Ammon's horn (tissue), 1 donor: Measurements from ENCODE around the gene ASS1.
A peak's percentile ranks its signal among the peaks of the same experiment; 100 is the strongest.

Experiments used
- DNase-seq: peaks from one replicate; pipeline ENCODE4 v3.0.0-alpha.2; 2016; ENCODE audit warnings: low spot score

Gene ASS1

DNA sequence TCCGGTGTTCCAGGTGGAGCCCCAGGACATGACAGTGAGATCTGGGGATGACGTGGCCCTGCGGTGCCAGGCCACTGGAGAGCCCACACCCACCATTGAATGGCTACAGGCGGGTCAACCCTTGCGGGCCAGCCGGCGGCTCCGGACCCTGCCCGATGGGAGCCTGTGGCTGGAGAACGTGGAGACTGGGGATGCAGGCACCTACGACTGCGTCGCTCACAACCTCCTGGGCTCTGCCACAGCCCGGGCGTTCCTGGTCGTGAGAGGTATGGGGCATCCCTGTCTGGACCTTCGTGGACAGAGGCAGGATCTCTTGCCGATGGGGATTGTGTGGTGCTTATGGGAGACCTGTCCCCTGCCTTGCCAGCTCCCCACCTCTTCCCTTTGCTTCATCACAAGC is 26.0 kb upstream of the ASS1 start:
- DNase-seq = no peak

DNA sequence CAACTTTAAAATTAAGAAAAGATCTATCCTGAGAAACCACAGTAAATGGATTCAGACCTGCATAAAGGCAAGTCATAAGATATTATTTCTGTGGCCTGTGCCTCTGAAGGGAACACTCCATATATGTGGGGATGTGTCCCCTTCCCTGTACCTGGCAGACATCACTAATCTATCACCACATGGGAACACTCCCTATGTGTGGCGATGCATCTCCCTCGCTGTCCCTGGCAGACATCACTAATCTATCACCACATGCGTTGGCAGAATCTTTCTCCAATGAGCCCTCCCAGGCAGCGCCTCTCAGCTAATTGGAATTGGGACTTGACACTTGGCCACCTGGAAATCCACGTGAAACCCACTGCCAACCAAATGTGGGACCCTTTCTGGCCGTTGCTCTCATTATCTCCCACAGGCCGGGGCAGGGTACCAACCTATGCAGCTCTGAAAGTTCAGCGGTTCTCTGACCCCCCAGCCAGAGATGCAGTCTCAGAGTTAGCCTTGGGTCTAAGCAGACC is 25.2 kb upstream of the ASS1 start:
- no peak for DNase-seq

DNA sequence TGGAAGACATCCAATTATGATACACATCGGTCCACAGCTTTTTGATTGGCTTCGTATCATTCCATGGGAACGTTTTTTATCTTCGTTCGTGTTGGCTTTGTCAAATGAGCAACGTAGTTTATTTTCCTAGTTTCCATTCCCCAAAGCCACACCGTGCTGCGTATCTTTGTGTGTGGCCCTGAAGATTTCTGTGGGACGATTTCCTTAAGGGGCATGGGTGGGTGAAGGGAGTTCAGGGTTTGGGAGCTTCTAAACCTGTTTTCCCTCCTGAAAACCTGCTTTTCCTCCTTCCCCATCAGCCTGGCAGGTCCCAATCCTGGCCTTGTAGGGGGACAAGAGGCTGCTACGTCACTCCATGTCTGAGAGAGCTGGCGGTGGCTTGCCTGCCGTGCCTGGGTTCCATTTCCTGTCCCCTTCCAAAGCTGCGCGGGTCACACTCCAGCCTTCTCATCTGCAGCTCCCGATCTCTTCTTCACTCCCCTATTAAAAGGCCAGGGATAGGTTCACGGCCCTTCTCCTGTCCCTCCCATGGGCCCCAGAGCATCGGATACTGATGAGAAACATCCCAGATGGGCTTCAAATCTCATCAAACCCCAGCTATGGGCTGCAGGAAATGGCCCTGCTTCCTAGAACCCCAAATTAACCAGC is 23.5 kb upstream of the ASS1 start:
- DNase-seq = no peak

DNA sequence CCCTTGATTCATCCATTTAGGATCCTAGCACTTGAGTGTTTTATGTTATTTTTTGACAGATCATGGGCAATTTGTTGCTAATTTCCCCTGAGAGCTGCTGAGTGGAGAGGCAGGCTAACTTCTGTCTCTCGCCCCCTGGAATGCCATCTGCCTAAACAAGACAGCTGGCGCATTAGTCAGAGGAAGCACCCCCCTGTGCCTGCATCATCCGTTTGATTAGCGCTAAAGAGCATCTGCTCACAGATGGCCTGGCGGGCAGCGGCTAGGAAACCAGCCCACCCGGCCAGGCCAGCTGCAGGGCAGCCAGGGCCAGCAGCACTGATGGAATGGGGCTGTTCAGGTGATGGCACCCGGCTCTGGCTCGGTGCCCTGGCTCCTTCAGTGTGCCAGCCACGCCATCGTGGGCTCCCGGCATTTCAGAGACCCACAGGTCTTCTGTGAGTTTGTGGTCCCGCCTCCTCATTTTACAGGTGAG is 22.9 kb upstream of the ASS1 start:
- peak; percentile 67 for DNase-seq

DNA sequence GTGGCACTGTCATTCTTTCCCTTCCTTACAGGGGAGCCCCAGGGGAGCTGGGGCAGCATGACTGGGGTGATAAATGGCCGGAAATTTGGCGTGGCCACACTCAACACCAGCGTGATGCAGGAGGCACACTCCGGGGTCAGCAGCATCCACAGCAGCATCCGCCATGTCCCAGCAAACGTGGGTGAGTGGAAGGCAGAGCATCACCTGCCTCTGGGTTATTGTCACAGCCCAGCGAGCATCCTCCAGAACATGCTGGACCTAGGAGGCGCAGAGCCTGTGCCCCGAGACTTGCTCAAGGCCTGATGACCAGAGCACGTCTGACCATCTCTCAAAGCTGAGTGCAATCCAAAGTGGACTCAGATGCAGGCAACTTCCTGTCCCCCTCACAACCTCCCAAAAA is 22.2 kb upstream of the ASS1 start:
- DNase-seq = no peak

DNA sequence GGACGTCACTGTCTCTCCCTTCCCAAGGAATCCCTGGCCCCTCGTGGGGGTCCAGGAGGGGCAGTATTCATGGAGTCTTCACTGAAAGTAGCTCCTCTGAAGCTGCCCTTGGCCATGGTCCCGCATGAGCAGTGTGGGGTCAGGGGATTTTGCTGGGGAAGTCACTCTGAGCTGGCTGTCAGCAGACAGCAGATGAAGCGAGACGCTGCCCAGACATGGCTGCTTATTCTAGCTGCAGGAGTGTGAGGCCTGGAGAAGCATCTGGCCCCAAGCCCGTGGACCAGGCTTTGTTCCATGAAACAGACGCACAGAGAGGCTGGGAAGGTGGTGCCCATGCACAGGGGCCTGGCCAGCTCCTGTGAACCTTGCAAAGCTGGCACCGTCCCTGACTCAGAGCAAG is 21.5 kb upstream of the ASS1 start:
- no peak for DNase-seq

DNA sequence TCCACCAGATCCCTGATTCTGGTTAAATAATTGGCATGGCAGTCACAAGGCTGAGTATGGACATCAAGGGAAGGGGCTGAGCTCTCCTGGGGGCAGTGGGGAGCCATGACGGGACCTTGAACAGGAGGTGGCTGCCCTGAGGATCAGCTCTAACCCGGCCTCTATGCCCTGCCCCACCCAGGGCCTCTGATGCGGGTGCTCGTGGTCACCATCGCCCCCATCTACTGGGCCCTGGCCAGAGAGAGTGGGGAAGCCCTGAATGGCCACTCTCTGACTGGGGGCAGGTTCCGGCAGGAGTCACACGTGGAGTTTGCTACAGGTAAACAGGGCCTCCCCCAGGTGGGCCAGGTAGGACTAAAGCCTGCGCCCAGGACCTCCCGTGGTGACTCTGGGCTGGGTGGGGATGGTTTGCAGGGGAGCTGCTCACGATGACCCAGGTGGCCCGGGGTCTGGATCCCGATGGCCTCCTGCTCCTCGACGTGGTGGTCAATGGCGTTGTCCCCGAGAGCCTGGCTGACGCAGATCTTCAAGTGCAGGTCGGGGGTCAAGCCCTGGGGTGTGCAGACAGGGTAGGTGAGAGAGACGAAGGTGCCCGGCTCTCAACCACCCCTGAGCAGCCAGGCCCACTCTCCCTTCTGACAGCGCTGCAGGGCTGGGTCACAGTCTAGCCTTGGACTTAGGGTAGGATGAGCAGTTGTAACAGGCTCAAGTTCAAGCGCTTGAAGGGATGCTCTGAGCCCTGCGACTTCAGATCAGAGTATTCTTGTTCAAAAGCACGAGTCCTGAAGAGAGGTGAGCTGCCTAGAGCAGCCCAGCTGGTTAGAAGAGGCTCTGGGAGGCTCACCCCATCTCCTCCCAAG is 19.9 kb upstream of the ASS1 start:
- DNase-seq = no peak

DNA sequence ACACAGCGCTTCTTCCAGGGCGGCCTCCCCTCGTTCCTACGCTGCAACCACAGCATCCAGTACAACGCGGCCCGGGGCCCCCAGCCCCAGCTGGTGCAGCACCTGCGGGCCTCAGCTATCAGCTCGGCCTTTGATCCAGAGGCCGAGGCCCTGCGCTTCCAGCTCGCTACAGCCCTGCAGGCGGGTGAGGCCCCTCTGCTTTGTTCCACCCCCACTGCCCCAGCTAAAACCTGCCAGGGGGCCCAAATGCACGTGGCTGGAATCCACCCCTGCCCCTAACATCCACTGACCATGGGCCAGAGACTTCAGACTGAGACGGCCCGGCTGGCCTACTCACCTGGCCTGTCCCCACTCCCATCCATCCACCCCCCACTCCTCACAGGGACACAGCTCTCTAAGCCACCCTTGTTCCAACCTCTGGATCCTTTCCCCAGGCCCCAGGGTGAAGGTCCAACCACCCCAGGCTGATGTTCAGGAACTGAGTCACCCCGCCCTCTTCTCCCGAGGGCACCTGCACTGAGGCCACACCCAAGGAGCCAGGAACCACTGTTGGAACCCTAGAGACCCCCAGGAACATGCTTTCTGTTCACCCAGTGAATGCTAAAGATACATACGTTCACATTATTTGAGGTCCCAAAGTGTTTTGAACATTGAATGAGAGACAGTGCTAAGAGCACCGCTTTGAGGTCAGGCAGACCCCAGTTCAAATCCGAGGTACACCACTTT is 18.9 kb upstream of the ASS1 start:
- DNase-seq = no peak

DNA sequence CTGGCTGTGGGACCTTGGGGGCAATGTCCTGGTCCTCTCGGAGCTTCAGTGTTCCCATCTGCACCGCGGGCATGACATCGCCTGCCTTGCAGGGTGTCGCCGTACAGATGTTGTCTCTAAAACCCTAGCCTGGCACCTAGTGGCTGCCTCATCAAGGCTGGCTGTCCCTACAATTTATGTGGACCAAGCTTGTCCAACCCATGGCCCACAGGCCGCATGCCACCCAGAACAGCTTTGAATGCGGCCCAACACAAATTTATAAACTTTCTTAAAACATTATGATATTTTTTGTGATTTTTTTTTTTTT is 18.3 kb upstream of the ASS1 start:
- no peak for DNase-seq

DNA sequence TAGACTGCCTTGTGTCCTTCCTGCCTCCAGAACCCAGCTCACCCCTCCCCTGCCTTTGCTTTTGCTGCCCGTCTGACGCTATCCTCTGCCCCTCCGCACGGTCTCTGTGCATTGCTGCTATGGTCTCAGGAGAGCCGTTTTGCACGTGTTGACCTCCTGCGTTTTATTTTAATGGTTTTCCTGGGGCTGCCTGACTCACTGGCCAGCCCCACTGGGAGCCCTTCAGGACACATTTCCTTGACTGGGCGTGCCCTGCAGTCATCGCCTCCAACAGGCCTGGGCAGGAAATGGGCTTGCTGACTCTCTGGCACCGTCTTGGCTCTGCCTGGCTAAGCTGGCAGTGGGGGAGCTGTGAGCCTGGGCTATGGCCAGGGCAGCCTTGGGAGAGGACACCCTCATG is 17.9 kb upstream of the ASS1 start:
- DNase-seq = no peak

DNA sequence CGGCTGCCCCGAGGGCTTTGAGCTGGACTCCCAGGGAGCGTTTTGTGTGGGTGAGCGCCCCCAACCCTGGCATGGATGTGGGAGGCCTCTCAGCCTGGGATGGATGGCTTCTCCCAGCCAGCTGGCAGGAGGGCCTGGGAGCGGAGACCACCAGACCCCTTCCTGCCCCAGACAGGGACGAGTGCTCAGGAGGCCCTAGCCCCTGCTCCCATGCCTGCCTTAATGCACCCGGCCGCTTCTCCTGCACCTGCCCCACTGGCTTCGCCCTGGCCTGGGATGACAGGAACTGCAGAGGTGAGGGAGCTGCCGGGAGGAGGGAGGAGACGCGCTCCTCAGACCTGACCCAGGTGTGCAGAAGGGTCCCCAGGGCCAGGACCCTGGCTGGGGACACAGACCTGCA is 17.4 kb upstream of the ASS1 start:
- DNase-seq = no peak

DNA sequence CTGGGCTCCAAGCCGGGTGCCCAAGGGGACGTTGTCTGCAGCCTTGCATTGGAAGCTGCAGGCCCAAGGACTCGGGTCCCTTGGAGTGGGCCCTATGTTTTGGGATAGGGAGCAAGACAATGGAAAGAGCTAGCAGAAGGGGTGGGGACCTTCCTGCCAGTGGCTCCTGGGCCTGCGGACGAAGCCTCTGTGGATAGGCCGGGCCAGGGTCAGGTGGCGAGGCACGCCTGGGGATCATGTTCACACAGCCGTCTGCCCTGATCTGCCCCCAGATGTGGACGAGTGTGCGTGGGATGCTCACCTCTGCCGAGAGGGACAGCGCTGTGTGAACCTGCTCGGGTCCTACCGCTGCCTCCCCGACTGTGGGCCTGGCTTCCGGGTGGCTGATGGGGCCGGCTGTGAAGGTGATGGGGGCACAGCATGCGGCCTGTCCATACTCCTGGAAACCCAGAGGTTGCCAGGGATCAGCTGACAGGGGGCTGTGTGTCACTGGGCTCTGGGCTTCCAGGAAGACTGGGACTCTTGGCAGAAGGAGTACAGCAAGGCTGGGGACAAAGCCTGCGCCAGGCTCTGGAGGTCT is 16.6 kb upstream of the ASS1 start:
- DNase-seq = no peak

DNA sequence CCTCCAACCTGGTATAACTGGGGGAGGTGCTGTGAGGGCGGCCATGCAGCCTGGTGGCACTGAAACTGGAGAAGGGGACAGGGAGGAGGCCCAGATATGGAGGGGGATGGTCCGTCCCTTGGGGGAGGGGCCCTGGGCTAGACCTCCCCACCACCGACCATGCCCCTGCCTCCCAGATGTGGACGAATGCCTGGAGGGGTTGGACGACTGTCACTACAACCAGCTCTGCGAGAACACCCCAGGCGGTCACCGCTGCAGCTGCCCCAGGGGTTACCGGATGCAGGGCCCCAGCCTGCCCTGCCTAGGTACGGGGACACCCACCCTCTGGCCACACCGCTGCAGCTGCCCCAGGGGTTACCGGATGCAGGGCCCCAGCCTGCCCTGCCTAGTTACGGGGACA is 15.4 kb upstream of the ASS1 start:
- no peak for DNase-seq

DNA sequence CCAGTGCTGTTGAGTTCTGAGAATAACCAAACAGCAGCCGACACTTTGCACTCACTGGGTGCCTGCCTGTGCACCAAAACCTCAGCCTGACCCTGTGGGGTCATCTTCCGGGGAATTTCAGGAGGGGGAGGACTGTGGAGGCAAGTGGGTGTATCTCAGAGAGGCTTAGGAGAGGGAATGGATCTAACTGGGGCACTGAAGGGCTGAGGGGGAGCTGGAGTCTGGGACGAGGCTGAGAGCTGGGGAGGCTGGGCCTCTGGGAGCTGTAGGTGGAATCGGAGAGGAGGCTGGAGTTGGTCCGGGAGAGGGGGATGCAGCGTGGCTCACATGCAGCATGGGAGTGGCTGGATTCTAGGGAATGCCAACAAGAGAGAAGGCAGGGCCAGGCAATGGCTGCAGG is 14.9 kb upstream of the ASS1 start:
- no peak for DNase-seq

DNA sequence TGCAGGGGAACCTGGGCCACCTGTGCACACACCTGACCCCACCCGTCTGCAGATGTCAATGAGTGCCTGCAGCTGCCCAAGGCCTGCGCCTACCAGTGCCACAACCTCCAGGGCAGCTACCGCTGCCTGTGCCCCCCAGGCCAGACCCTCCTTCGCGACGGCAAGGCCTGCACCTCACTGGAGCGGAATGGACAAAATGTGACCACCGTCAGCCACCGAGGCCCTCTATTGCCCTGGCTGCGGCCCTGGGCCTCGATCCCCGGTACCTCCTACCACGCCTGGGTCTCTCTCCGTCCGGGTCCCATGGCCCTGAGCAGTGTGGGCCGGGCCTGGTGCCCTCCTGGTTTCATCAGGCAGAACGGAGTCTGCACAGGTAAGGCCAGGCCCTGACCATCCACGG is 14.5 kb upstream of the ASS1 start:
- no peak for DNase-seq

DNA sequence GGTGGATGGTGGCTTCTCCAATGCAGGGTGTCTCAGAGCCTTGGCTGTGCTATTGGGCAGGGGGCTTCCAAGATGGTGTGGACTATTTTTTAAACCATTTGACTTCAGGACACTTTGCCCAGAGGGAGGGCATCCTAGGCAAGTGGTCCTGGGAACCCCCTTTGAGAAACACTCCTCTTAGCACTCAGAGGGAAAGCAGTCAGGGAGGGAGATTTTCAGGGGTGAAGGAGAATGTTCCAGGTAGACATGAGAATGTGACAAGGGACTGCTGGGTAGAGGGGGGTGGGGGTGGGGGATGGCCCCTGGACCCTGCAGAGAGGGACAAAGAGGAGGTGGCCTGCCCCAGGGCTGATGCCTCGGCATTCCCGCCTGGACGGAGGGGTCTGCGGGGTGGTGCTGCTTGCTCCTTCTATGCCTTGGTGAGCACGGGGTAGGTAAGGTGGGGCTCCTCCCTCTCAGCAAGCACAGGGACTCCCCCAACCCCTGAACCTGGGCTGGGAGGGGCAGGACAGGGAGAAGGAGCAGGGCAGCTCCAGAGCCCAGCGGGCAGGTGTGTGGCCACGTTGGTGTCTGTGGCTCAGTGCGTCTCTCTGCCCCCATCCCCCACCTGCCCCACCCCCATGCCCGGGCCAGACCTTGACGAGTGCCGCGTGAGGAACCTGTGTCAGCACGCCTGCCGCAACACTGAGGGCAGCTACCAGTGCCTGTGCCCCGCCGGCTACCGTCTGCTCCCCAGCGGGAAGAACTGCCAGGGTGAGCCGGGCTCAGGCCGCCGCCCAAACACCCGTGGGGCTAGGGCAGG is 13.8 kb upstream of the ASS1 start:
- DNase-seq = no peak

DNA sequence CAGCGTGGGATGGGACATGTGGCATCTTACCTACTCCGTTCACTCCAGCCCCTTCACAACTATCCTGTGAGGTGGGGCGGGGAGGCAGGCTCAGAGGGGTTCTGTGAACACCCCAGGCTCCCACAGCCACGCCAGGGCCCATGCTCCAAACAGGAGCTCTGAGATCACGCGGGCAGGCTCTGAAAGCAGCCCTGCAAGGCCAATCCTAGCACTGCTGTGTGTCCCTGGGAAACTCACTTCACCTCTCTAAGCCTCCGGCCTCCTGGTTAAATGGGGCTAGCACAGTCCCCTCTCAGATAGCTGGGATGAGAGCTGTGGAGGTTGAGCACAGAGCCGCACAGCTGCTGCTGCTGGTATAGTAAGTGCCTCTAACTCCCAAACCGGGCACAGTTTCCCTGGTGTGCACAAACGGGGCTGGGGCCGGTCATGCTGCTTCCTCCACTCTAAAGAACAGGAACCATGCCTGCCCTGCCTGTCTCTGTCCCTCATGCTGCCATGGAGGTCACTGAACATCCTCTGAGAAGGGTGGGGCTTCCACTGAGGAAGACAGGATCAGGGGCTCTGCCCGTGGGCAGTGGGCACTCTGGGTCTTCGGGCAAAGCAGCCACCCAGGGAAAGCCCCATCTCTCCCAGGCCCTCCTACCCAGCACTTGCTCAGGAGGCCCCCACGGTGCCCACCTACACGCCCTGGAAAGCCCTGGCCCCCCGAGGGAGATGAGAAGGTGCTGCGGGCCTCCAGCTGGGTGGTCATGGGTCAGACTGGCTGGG is 13.0 kb upstream of the ASS1 start:
- DNase-seq = no peak

DNA sequence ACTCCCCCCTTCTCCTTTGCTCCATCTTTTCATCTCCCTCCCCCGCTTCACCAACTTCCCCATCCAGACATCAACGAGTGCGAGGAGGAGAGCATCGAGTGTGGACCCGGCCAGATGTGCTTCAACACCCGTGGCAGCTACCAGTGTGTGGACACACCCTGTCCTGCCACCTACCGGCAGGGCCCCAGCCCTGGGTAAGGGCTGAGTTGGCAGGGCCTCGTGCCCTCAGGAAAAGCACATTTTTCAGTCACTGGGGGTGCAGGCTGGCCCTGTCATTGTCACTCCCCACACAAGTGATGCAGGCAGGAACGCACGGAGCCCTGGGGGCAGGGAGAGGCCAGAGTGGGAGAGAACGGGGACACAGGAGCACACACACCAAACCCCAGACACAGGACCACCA is 12.4 kb upstream of the ASS1 start:
- no peak for DNase-seq

DNA sequence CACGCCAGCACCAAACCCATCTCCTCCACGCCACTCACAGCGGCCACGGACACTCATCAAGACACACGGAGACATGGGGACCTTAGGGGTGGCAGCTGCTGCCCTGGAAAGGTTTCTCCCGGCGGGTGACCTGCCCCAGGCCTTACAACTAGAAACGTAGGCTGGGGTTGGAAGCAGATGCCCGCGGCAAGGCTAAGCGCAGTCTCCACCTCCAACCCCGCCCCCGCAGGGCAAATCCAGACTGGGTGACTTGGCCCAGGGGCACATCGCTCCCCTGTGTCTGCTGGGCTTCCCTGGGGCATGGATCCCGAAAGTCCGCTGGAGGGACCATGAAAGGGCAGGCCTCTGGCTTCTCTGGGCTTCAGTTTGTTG is 12.0 kb upstream of the ASS1 start:
- no peak for DNase-seq

DNA sequence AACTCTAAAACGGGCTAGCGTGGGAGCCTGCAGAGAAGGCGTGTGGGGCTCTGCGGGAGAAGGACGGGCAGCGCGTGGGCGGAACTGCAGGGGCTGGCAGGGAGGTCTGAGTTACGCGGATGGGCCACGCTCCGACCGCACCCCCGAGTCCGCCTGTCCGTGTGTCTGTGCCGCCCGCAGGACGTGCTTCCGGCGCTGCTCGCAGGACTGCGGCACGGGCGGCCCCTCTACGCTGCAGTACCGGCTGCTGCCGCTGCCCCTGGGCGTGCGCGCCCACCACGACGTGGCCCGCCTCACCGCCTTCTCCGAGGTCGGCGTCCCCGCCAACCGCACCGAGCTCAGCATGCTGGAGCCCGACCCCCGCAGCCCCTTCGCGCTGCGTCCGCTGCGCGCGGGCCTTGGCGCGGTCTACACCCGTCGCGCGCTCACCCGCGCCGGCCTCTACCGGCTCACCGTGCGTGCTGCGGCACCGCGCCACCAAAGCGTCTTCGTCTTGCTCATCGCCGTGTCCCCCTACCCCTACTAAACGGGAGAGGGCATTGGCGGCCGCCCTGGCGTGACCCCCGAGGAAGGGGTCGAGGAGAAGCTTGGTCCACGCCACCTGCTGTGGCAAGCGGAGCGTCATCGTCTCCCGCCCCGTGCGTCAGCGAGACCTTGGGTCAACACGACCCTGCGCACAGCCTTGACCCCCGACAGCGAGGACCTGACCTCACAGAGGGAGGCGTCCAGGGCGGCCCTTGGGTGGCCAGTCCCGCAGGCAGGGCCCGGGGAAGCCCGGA is 11.4 kb upstream of the ASS1 start:
- DNase-seq = no peak
